Stimulated activated CD4-positive, alpha-beta T cell treated with anti-CD3 and anti-CD28 coated beads, Interleukin-1b, Interleukin-23, amount 100 ng/mL, for 48 hours (primary cell): ENCODE data around the gene GRB10.

Experiments
- DNase-seq: peaks from one replicate; pipeline ENCODE4 v3.0.0-alpha.2; 2020

GRB10 gene

DNA sequence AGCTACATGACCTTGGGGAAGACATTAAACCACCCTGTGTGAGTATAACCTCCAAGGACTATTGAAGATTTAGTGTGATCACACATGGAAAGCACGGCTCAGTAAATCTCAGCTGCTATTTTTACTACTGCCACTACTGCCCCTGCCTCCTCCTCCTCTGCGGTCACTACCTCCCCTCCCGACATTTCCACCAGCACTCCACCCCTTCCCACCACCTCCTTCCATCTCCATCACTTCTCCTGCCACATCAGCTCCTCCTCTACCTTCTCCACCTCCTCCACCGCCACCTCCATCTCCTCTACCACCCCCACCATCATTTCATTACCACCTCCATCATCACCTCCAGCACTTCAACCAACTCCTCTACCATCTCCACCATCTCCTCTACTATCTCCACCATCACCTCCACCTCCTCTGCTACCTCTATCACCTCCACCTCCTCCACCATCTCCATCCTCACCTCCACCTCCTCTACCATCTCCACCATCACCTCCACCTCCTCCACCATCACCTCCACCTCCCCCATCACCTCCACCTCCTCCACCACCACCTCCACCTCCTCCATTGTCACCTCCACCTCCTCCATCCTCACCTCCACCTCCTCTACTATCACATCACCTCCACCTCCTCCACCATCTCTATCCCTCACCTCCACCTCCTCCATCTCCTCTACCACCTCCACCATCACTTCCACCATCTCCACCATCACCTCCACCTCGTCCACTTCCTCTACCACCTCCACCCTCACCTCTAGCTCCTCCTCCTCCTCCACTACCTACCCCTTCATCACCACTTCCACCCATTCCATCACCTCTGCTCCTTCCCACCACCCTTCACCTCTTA lies 69.4 kb downstream of the GRB10 start:
- DNase-seq: no peak

DNA sequence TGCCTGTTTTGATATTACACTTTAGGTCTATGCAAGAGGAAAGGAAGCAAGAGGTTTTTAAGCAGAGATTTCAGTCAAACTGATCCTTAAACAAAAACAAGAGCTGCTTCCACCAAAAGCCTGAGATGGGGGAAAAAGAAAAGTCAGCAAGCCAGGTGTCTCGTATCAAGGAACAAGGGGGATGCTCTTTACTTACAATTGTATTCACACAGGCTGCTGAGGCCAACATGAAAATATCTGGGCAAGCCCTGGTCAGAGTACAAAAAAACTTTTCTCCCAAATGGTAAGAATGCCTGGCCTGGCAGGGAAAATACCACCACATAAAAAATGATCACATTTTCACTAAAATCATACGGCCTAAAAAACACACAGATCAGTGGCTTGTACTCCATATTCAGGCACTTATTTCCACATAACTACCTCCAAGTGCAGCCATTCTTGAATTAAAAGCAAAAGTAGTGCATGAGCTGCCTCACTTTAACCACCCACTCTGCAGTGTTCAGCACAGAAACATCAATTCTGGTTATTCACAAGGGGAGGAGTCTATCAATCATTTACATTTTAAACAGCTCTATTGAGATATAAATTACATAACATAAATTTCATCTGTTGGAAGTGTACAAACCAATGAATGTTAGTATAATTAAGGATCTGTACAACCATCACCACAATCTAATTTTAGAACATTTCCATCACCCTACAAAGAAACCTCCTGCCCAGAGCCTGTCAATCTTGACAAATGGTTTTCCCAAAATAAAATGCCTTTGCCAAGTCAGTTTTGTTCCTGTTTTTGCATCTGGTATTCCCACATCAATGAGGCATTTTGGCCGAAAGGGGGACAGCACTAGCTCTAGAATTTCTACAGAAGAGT lies 70.2 kb downstream of the GRB10 start:
- DNase-seq: no peak

DNA sequence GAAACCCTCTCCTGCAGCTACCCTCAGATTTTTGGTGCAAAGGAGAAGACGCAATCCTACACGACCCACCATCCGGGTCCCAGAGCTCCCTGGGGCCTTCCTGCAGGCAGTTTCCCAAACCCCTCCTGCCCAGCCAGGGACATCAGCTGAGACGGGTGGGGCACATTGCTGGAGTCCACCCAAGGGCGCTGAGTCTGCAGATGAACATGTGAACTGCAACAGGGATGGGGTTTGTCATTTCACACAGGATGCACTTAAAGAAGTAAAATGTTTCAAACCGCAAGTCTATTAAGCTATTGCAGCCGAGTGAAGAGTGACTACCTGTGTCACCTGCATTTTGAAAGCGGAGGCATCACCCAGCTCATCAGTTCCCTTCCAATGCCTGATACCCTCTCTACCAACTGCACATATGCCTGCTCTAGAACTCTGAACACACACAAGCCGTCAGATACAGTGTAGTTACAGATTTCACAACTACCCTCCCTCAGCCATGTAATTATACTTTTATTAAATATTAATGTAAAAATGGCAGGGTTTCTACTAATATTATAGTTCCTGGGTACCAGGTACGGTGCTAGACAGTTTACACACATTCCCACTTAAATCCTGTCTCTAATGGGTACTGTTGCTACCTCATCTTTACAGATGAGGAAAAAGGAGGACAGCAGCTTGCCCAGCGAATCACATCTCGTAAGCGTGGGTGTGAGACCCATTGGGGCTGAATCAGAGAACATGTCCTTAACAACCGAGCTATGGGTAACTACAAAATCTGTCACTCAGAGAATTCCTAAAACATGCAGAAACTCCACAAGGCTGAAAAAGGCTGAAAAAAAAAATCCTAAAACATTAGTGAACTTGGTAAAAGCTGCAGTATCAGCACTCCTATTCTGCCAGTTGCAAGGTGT lies 71.2 kb downstream of the GRB10 start:
- DNase-seq: no peak

DNA sequence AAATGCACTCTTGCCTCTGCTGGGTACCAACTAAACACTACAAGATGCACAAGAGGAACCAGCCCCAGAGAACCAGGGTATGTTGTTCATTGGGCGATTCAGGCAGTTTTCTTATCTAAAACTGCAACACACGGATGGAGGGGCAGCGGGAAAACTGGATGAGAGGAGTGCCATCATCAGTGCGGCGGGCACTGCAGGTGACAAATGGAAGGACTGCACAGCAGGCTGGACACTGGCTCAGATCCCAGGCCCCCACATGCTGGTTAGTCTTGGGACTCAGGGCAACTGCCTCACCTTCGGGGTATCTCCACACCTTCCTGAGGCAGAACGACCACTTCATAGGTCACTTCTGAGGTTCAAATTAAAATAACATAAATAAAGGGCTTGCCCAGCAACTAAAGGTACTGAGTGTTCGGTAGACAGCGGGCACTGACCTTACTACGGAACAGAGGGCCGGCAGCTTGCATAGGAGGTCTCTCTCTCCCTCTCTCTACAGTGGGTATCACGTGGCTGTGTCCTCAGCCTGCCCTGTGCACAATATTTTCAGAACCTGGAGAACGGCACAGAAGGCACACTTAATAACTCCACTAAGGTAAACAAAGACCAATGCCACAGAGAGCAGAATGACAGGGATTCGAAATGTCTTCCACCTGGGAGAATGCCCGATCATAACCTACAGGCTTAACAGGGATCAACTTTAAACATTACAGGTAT lies 72.1 kb downstream of the GRB10 start:
- DNase-seq: no peak

DNA sequence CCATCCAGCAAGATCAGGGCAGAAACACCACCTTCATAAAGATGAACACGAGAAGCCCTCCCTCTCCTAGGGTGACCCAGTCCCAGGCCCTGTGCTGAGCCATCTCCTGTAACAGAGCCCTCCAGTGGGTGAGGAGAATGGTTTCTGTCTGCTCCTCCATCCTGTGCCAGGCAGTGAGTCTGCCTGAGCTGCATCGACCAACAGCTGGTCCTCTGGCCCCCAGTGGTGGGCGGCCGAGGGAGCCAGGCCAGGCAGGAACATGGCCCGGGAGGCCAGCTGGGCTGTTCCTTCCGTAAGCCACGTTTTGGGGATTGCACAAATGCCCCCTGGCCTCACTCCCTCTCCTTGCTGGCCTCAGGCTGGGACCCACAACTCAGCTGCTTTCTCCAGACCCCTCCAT lies 73.5 kb downstream of the GRB10 start:
- DNase-seq: no peak

DNA sequence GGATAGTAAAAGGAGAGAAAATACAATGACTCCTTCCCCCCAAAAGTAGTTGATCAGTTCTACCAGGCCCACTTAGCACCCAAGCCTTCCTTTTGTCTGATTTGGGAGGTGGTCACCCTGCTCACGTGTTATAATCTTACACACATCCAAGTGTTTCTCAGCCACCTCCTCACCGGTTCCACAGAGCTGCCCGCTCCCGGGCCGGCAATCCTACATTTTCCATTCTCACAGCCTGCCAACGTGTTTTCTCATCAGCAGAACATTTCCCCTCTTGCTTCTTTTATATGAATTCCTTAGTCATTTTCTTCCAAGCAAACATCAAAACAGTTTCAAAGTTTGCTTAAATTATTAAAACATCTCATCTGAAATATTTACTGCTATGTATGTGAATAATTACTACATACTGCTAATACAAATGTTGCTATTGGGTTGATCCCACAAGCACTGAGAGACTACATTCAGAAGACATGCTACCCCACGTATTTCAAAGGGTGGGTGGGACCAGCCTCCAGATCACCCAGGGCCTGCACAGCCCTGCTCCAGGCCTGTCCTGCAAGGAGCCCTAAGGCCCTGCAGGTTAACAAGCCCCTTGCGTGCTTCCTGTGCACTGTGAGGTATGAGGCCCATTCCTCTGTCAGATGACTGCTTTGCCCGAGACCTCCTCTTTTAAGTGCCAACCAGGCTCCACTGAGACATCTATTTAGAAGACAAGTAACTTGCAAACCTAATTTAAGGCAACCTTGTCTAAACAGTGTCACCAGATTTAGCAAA lies 75.3 kb downstream of the GRB10 start:
- DNase-seq: no peak

DNA sequence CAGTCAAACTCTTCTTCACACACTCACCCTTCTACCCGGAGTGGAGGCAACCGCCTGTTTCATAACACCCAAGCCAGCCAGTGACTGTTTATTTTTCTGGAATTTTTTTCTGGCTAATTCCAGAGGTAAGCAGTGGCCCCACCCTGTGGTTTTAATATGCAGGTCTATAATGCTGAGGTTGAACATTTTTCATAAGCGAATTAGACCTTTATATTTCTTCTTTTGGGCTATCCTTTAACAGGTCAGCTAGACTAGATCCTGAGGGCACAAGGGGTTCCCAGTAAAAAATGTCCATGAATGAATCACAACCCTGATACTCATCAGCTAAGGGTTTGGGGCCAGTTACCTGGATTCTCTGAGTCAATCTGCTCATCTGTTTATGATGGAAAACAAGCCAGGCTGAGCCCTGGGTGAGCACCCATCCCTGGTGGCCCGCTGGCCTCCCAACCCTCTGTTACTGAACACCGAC lies 76.2 kb downstream of the GRB10 start:
- DNase-seq: no peak

DNA sequence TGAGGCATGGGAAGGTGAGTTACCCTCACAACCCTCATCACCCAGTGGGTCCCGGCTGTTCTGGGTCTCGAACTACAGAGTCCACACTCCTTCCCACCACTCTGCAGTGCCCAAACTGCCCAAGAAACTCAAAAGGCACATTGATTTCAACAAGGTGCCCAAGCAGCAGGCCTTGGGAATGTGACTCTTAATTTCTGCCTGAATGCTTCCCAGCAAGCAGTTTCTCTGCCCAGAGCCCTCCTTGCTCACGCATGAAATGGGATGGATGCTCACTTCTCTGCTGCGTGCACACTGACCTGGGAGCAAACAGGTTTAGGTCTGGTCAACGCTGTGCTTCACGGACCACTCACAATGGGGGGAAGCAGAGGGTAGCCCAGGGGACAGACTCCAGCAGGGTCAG lies 77.9 kb downstream of the GRB10 start:
- no peak for DNase-seq

DNA sequence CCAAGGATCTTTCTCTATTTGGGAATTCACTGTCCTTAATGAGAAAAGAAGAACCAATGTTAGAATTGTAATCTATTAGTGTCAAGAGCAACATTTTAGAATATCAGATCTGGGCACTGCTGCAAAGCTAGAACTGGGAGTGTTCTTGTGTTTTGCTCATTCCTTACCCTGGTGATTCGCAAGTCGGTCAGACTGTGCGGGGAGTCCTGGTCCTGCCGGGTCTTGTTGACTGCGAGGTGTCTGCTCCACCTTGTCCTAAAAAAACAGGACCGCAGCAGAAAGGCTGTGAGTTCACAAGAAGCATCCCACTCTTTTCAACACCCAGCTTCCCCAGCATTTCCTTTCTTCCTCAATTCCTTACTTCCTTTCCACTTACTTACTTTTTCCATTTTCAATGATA lies 79.0 kb downstream of the GRB10 start:
- DNase-seq: no peak

DNA sequence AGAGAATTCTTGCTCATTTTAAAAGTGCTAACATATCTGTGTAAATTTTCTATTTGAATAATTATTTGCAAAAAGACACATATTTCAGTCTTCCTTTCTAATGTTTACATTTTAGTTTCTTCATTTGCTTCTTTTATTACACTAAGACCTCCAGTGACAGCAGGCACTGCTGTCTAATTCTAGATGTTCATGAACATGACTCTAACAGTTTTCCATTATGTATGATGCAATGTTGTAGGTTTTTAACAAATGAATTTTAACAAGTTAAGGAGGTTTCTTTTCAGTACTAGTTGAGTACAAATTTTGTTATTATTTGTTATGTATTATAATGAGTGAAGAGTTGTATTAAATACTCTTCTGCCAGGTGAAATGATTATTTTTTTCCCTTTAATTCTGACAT lies 83.6 kb downstream of the GRB10 start:
- DNase-seq: no peak

DNA sequence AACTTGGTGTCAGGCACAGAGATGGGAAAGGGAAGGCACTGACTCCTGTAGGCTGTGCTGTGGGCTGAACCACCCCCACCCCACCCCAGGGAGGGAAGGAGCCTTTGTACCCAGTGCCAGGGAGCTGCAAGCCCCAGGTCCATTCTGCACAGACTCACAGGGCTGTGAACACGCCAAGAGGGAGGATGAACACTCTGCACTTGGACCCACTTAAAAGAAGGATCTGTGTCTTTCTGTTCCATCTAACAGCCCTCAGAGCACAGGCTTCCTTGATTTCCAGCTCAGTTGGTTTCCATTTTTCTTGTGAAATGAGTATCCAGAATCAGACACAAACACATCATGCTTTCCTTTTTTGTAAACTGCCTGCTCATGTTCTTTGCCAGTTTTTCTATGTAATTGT lies 84.9 kb downstream of the GRB10 start:
- no peak for DNase-seq

DNA sequence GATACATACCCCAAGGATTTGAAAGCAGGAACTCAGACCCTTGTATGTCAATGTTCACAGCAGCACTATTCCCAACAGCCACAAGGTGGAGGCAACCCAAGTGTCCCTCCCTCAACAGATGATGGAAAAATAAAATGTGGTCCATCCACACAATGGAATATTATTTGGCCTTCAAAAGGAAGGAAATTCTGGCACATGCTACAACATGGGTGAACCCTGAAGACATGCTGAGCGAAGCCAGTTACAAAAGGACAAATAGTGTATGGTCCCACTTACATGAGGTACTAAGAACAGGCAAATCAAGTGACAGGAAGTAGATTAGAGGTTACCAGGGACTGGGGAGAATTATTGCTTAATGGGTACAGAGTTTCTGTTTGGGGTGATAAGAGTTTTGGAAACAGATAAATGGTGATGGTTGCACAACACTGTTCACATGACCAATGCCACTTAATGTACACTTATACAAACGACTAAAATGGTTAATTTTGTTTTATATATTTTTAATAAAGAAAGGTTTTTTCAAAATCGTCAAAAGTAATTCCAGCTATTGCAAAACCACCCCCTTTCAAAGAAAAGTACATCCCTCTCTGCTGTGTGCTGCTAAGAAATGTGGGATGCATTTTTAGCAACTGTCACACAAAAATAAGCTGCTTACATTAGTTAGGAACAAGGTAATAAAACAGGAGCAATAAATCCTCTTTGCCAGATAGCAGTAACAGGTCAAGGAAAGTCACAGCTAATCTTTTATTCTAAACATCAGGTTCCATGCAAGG lies 85.7 kb downstream of the GRB10 start:
- DNase-seq: peak; percentile 6

DNA sequence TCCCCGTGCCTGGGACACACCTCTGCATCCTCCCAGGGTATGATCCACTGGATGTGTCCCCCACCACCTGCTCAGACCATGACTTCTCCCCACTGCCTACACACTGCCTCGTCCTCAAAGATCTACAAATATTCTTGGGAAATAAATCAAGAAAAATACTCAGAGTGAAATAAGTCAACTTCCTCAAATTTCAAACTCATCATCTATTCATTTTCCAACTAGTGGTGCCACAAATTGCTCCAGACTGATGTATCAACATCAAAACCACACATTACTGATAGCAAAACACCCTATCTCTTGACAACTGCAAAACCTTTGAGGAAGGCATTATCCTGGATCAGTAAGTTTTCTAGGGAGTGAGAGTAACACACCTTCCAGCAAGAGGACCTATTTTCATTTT lies 87.7 kb downstream of the GRB10 start:
- no peak for DNase-seq

DNA sequence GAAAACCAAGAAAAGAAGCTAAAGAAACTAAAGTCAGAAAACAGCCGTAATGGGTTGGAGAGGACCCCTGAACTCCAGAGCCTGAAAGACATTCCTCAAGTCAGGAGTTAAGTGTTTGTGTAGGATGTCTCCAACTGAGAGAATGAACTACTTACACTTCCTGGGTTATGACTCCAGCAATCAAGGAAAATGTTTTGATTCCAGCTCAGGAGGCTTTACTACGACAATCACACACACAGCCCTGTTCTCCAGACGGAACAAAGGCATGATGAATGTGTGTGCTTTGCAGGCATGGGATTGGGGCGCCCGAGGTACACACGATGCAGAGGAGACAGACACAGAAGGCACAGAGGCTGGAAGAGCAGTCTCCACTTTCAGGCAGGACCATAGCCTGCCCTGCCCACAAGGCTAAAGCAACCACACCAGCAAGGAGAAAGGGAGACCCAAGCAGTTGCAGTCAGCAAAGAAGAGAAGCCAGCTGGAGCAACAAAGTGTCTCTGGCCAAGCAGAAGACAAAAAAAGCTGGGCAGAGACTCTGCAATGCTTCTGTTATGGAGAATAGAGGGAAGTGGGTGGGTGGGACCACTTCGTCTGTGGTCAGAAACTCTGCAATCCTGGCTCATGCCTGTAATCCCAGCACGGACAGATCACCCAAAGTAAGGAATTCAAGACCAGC lies 89.1 kb downstream of the GRB10 start:
- no peak for DNase-seq

DNA sequence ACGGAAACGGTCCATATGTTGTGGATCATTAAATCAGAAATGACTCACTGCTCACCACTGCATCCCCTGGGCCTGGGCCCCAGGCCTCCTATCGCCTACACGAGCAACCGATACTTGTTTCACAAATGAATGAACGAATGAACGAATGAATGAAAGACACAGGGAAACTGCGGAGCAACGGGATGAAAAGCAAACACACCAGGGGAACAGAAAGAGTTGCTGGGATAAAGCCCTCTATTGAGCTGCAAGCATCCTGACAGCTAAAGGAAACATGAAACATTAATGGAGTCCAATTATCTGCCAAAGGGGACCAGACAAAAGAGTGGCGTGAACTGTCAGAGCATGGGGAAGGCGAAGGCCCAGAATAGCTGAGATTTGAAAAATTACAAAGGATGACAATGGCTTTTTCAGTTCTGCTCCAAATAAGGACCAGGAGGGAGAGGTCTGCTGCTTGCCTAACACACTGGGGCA lies 92.1 kb downstream of the GRB10 start:
- DNase-seq: no peak

DNA sequence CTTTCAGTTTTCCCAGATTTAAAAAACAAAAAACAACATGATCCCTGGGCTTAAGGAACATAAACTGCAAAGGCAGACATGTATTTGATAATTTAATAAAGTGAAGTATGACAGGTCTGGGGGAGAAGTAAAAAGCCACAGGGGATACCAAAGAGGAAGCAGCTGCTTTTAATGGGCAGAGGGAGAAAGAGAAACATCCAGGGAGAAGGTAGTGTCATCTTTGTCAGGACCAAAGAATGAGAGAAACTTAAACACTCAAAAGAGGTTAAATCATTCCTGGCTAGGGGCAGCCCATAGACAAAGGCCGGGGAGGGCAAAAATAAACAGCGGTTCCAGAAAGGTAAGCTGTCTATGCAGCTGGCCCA lies 94.5 kb downstream of the GRB10 start:
- no peak for DNase-seq

DNA sequence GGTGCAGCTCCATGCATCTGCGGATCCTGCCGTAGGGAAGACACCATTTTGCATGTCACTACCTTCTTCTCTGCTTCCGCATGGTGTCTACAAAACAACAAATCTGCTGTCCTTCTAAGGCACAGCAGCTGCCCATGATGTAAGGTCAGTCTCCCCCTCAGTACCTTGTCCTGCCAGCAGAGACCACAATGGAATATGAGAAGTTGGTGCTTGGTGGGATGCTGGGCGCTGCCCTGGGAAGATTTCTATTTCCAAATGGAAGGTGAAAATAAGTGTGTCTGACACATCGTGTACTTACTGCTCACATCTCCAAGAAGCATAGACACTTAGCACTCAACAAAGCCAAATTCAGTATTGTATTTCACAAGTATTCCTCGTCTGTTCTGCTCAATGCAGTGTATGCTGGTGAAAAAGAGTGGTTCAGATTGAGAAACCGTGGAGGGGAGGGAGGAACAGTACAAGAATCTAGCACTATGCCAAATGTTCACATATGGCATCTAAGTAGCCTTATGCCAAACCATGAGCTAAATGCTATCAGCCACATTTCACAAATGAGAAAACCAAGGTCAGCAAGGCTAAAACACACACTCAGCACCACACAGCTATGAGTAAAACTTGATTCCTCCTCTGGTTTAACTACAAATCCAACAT lies 95.0 kb downstream of the GRB10 start:
- no peak for DNase-seq

DNA sequence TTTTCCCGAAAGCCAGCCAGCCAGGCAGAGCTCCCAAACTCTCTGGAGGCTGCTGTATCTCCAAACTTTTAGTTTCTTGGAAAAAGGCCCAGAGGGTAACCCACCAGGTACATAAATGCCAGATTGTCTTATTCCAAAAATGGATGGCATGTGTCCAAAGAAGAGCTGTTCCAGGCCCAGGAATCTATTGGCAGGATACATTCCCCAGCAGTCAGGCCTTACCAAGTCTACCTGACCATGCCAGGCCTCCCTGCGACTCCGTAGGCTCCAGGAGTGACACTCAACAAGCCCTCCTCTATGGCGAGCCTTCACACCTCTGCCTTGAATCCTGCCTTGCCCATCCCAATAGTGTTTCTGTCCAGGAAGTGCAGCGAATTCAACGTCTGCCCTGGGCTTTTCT lies 95.6 kb downstream of the GRB10 start:
- DNase-seq: no peak
